ENCODE data around the gene PIM1.
A peak's percentile ranks its signal among the peaks of the same experiment; 100 is the strongest.
"Not testable (repeated sequence)": the region's sequence is repeated elsewhere in the genome, so short reads cannot be mapped to it uniquely, and the experiment has no call there.

PIM1 gene

GRCh38 chr6:37177077-37177934 lies 7.4 kb downstream of the PIM1 start:
- TF ChIP-seq CTCF (IDR thresholded peaks at IDR 0.05), result no peak
- Histone ChIP-seq H3K27ac (no peak overlapping the region), H3K4me3 (no peak overlapping the region)
- no peak for DNase-seq (ENCODE audit: low spot score)

GRCh38 chr6:37177935-37178517 lies 8.1 kb downstream of the PIM1 start:
- no peak for DNase-seq (ENCODE audit: low spot score)
- H3K4me3 ChIP-seq, result no peak overlapping the region
- H3K27ac ChIP-seq, result no peak overlapping the region
- no peak for TF ChIP-seq CTCF (IDR thresholded peaks at IDR 0.05)

- H3K27ac ChIP-seq, result no peak overlapping the region
Observed at GRCh38 chr6:37180075-37180474, 10.1 kb downstream of the PIM1 start.

GRCh38 chr6:37180610-37181009 lies 10.7 kb downstream of the PIM1 start:
- not testable (repeated sequence) for H3K4me3 ChIP-seq; H3K27ac ChIP-seq; DNase-seq (ENCODE audit: low spot score)

More at GRCh38 chr6:37180075-37180474, 10.1 kb downstream of the PIM1 start:
- H3K4me3 ChIP-seq, result no peak overlapping the region
- no peak for TF ChIP-seq CTCF (IDR thresholded peaks at IDR 0.05)
- no peak for DNase-seq (ENCODE audit: low spot score)

GRCh38 chr6:37182736-37183590 lies 13.0 kb downstream of the PIM1 start:
- Histone ChIP-seq H3K27ac (peak overlapping the region in 1 of 2 donors; percentile 31), H3K4me3 (no peak overlapping the region)
- DNase-seq (ENCODE audit: low spot score), result no peak
- TF ChIP-seq CTCF (IDR thresholded peaks at IDR 0.05), result no peak

GRCh38 chr6:37185949-37186720 lies 16.2 kb downstream of the PIM1 start:
- not testable (repeated sequence) for H3K4me3 ChIP-seq; DNase-seq (ENCODE audit: low spot score); H3K27ac ChIP-seq

GRCh38 chr6:37187321-37188022 lies 17.5 kb downstream of the PIM1 start:
- no peak for DNase-seq (ENCODE audit: low spot score)
- TF ChIP-seq CTCF (IDR thresholded peaks at IDR 0.05), result no peak
- H3K4me3 ChIP-seq, result no peak overlapping the region
- peak overlapping the region in 1 of 2 donors; percentile 32 for H3K27ac ChIP-seq

Measured in coronary artery (tissue), 2 donors.